NCI-H2029 treated with DMSO at 0.1 percent for 48 hours (cell line): ENCODE measurements around the gene PAX7.

Experiments
- DNase-seq: peaks from one replicate; lab custom pipeline; 2025; lab: John Stamatoyannopoulos, UW

Gene PAX7

GRCh38 chr1:18618546-18619466 is 11.8 kb upstream of the PAX7 start:
- DNase-seq: no peak

GRCh38 chr1:18619467-18619835 is 11.2 kb upstream of the PAX7 start:
- DNase-seq: no peak

- no peak for DNase-seq
Observed at GRCh38 chr1:18628511-18628910, 2.1 kb upstream of the PAX7 start.

- no peak for DNase-seq
Observed at GRCh38 chr1:18629659-18630510, 761 bp upstream of the PAX7 start.

GRCh38 chr1:18631496-18632217 is 1.0 kb downstream of the PAX7 start:
- no peak for DNase-seq

GRCh38 chr1:18632218-18632588 is 1.6 kb downstream of the PAX7 start:
- no peak for DNase-seq

- peak; percentile 46 for DNase-seq
Observed at GRCh38 chr1:18632783-18633421, 2.3 kb downstream of the PAX7 start.

- no peak for DNase-seq
Observed at GRCh38 chr1:18633422-18634155, 2.9 kb downstream of the PAX7 start.

GRCh38 chr1:18634276-18634675 is 3.6 kb downstream of the PAX7 start:
- no peak for DNase-seq

GRCh38 chr1:18635070-18635577 is 4.5 kb downstream of the PAX7 start:
- DNase-seq: no peak

- DNase-seq: no peak
Observed at GRCh38 chr1:18635891-18636595, 5.4 kb downstream of the PAX7 start.

GRCh38 chr1:18636596-18637508 is 6.2 kb downstream of the PAX7 start:
- no peak for DNase-seq

- DNase-seq: no peak
Observed at GRCh38 chr1:18637511-18637960, 6.9 kb downstream of the PAX7 start.

- no peak for DNase-seq
Observed at GRCh38 chr1:18637962-18638834, 7.6 kb downstream of the PAX7 start.

GRCh38 chr1:18638835-18639364 is 8.3 kb downstream of the PAX7 start:
- no peak for DNase-seq

- DNase-seq: no peak
Observed at GRCh38 chr1:18639368-18640055, 8.9 kb downstream of the PAX7 start.
